22Rv1 (cell line): ENCODE data around the gene MARCHF3.
"Not testable (repeated sequence)": the region's sequence is repeated elsewhere in the genome, so short reads cannot be mapped to it uniquely, and the experiment has no call there.

Experiments
- H3K27ac ChIP-seq: fragments of 450-650 bp; 2 replicates; pipeline ENCODE4 v1.5.1; 2017
- ZFX ChIP-seq: fragments of 450-650 bp; IDR thresholded peaks from 2 replicates; pipeline ENCODE4 v1.6.1; 2017; ENCODE audit warnings: antibody characterized with exemption, borderline replicate concordance
- TF ChIP-seq, protein P1 (sequence below): fragments of 450-650 bp; IDR thresholded peaks from 2 replicates; pipeline ENCODE4 v1.5.1; 2017; ENCODE audit warnings: mild to moderate bottlenecking

MARCHF3 gene

DNA sequence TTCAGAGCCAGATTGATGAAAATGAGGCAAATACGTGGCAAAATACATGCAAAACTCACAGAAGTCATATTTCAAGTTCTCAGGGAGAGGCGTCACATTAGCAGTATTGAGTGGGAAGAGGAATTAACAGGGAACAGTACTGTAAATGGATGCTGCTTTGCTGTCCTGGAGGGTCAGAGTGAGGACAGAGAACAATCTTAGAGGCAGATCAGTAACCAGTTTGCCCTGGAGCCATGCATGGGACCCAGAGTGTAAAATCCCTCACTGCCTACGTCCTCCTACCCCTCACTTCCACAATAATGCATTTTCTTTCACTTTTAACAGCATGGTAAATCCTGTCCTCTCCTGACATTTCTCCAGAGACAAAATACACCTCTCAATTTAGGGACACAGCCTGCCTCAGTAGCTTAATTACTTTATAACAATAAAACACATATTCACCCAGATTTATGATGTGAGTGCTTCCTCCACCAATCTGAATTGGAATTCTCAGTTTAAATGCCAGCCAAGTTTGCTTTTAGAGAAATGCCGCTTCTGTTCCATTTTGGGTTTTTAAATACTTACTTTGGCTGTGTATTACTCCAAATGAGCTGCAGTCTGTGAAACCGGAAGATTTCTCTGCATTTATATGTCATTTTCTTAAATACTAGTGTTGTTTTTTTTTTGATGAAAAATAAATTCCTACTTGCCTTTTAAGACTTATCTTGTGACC is 183.5 kb downstream of the MARCHF3 start:
- TF ChIP-seq ZFX: no peak
- H3K27ac ChIP-seq: no peak overlapping the region

DNA sequence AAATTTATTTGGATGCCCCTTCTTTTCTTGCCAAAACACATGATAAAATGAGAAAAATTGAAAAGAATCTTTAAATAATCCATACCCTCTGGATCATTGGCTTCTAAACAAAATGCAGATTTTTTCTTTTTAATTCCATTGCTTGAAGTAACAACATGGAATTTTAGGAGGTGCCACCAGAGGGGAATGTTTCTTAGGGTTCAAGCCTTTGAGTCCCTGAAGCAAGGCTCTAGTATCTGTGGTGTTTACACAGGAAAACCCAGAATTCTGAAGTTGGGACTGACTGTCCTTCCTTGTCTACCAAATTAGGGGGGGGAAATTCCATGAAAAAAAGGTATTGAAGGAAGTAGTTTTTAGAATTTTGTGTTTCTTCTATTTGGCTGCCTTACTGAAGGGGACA is 184.0 kb downstream of the MARCHF3 start:
- TF ChIP-seq ZFX: no peak
- TF ChIP-seq, protein P1, sequence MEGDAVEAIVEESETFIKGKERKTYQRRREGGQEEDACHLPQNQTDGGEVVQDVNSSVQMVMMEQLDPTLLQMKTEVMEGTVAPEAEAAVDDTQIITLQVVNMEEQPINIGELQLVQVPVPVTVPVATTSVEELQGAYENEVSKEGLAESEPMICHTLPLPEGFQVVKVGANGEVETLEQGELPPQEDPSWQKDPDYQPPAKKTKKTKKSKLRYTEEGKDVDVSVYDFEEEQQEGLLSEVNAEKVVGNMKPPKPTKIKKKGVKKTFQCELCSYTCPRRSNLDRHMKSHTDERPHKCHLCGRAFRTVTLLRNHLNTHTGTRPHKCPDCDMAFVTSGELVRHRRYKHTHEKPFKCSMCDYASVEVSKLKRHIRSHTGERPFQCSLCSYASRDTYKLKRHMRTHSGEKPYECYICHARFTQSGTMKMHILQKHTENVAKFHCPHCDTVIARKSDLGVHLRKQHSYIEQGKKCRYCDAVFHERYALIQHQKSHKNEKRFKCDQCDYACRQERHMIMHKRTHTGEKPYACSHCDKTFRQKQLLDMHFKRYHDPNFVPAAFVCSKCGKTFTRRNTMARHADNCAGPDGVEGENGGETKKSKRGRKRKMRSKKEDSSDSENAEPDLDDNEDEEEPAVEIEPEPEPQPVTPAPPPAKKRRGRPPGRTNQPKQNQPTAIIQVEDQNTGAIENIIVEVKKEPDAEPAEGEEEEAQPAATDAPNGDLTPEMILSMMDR: no peak
- no peak overlapping the region for H3K27ac ChIP-seq

DNA sequence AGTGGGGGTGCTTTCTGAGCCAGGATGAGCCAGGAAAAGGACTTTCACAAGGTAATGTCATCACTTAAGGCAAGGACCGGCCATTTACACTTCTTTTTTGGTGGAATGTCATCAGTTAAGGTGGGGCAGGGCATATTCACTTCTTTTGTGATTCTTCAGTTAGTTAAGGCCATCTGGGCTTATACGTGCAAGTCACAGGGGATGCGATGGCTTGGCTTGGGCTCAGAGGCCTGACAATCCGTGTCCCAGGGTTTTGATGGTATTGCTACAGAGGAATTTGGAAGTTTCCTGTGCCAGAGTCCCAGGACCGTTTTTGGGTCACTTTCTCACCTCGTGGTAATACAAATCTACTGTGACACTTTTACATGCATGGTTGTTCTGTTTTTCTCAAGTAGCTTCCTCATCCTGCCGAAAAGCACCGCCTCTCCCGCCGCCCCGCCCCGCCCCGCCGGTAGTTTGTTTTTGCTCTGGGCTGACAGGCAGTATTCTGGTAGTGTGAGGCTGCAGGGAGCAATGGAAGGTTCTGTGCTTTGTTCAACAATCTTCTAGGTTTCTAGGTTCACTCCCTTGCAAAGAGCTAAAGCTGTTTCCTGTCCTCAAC is 184.8 kb downstream of the MARCHF3 start:
- H3K27ac ChIP-seq: peak overlapping the region; percentile 40; the same call in 1 of the 2 replicates

DNA sequence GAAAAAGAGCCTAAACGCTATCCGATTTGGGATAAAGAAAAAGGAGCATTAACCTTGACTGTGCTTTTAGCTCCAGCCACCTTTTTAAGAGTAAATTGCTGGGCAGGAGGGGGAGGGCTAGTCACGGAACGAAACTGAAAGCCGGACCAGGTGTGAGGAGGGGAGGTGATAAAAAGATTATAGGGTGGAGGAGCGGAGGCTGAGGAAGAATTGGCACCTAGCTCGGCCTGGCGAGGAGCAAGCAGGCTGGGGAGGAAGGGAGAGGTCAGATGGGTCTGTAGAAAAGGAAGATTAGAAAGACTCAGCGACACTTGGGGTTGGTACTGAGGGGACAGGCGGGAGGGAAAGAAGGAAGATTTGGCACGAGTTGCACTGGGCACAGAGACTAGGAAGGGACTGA is 187.0 kb downstream of the MARCHF3 start:
- not testable (repeated sequence) for H3K27ac ChIP-seq

DNA sequence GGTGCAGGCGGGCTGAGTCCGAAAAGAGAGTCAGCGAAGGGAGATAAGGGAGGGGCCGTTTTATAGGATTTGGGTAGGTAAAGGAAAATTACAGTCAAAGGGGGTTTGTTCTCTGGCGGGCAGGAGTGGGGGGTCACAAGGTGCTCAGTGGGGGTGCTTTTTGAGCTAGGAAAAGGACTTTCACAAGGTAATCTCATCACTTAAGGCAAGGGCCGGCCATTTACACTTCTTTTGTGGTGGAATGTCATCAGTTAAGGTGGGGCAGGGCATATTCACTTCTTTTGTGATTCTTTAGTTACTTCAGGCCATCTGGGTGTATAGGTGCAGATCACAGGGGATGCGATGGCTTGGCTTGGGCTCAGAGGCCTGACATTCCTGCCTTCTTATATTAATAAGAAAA is 191.0 kb downstream of the MARCHF3 start:
- H3K27ac ChIP-seq: not testable (repeated sequence)

DNA sequence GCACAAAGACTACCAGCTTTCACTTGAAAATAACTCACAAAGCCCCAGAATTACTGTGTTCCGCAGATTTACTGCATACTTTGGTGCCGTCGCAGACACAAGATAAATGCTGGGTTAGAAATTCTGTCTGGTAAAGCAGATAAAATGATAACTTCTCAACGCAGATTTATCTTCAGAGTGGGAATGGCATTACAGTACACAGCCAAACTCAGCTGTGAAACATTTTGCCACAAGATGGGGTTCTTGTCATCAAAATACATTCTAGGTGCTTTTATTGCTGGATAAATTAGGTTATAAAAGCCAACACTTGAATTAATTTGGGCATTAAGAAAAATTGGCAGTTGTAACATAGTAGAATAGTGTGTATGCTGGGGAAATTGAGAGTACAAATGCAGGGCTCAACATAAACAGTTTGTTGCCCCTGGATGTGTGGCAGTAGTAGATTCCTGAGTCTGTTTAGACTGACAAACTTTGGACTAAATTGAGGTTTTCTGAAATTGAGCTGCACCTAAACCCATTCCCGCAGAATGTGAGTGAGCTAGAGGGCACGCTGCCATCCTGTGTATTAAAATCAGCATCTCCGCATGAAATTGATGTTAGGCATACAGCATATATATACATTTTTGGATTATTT is 192.3 kb downstream of the MARCHF3 start:
- TF ChIP-seq, protein P1: no peak
- TF ChIP-seq ZFX: no peak
- H3K27ac ChIP-seq: no peak overlapping the region

DNA sequence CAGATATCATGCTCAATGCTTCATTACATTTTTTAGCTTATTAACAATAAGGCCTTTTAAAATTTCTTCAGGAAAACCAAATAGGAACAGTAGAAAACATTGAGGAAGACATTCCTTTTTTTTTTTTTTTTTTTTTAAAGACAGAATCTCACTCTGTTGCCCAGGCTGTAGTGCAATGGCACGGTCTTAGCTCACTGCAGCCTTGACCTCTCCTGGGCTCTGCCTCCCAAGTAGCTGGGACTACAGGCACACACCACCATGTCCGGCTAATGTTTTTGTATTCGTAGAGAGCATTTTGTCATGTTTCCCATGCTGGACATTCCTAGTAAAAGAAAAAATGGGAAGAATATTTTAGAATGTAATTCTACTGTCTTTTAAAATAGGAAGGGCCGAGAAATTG is 193.1 kb downstream of the MARCHF3 start:
- H3K27ac ChIP-seq: no peak overlapping the region
- TF ChIP-seq, protein P1: no peak
- TF ChIP-seq ZFX: no peak

DNA sequence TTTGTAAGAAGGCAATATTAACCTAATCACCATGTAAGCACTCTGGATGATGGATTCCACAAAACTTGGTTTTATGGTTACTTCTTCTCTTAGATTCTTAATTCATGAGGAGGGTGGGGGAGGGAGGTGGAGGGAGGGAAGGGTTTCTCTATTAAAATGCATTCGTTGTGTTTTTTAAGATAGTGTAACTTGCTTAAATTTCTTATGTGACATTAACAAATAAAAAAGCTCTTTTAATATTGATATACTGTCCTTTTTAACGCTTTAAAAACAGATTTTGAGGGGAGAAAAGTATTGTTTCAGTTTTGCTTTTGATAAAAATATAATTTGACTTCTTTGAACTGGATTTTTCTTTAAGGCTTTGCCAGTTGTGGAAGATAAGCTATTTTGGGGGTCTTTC is 193.6 kb downstream of the MARCHF3 start:
- no peak overlapping the region for H3K27ac ChIP-seq
- TF ChIP-seq, protein P1: no peak
- TF ChIP-seq ZFX: no peak

DNA sequence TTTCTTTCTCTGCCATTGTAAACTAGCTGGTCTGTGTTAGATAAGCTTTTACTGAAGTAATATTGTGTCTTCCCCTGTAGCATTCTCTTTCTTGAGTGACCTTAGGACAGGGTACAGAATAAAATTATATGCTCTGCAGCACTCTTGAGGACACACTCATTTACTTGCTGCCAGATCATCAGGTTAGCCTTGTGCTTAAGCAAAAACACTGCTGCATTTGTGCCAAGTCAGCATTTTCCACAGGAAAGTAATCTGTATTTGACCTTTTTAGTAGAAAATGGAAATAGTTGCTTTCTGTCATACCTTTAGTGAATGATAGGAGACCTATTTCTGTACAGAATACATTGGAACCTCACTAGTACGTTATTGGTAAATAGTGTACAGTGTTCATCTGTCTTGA is 199.2 kb downstream of the MARCHF3 start:
- TF ChIP-seq, protein P1: no peak
- no peak for TF ChIP-seq ZFX
- H3K27ac ChIP-seq: no peak overlapping the region
